Muscle layer of colon (tissue), 2 donors: ENCODE measurements around the gene PSMA3.

Experiments used
- H3K27ac ChIP-seq: one replicate; pipeline ENCODE4 v1.7.0; 2013; ENCODE audit warnings: low read depth, mild to moderate bottlenecking, low read length, moderate library complexity
- H3K27me3 ChIP-seq, 2 donors: one replicate each; pipeline ENCODE4 v1.7.0; 2013; ENCODE audit warnings: low read length in 2 of 2, mild to moderate bottlenecking in 2 of 2; ENCODE audit not compliant: insufficient read depth in 2 of 2, control insufficient read depth in 1 of 2
- H3K36me3 ChIP-seq: one replicate; pipeline ENCODE4 v1.7.0; 2013; ENCODE audit warnings: mild to moderate bottlenecking, low read length; ENCODE audit not compliant: insufficient read depth
- H3K4me1 ChIP-seq: one replicate; pipeline ENCODE4 v1.7.0; 2013; ENCODE audit warnings: mild to moderate bottlenecking, low read length; ENCODE audit not compliant: insufficient read depth
- H3K4me3 ChIP-seq, 2 donors: one replicate each; pipeline ENCODE4 v1.7.0; 2013; ENCODE audit warnings: low read length in 2 of 2, low read depth in 1 of 2, mild to moderate bottlenecking in 1 of 2, moderate library complexity in 1 of 2
- H3K9ac ChIP-seq: one replicate; pipeline ENCODE4 v1.7.0; 2013; ENCODE audit warnings: low read length
- H3K9me3 ChIP-seq: one replicate; pipeline ENCODE4 v1.7.0; 2013; ENCODE audit warnings: mild to moderate bottlenecking, low read length
- donor health status: abdominal sarcoma.
- donor health status: Adenocarcinoma of cecum.

The PSMA3 gene

GRCh38 chr14:58307597-58308316, 63.1 kb downstream of the PSMA3 start:
- H3K36me3 ChIP-seq, result peaks cover 41% of the 10 kb centered on the region
- no peaks in the 10 kb centered on the region for H3K4me1 ChIP-seq
- no peak overlapping the region for H3K9ac ChIP-seq
- no peaks in the 10 kb centered on the region for H3K27me3 ChIP-seq
- no peaks in the 10 kb centered on the region for H3K9me3 ChIP-seq
- H3K4me3 ChIP-seq, result no peak overlapping the region
- no peak overlapping the region for H3K27ac ChIP-seq

DNA sequence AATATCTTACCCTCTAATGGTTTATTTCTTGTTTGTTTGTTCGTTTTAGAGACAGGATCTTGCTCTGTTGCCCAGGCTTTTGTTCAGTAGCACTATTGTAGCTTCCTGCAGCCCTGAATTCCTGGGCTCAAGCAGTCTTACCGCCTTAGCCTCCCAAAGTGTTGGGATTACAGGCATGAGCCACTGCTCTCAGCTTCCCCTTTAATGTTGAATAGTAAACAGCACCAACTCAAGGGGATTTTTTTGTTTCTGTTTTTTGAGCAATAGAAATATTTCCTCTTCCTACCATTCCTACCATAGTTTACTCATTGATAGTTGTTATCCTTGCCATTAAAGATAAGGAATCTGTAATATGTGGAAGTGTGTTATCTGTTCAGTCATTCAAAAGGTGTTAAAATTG, 64.4 kb downstream of the PSMA3 start:
- no peak overlapping the region for H3K4me3 ChIP-seq
- no peaks in the 10 kb centered on the region for H3K27me3 ChIP-seq
- H3K4me1 ChIP-seq, result no peaks in the 10 kb centered on the region
- H3K27ac ChIP-seq, result no peak overlapping the region
- H3K36me3 ChIP-seq, result peaks cover 42% of the 10 kb centered on the region
- no peaks in the 10 kb centered on the region for H3K9me3 ChIP-seq
- no peak overlapping the region for H3K9ac ChIP-seq

DNA sequence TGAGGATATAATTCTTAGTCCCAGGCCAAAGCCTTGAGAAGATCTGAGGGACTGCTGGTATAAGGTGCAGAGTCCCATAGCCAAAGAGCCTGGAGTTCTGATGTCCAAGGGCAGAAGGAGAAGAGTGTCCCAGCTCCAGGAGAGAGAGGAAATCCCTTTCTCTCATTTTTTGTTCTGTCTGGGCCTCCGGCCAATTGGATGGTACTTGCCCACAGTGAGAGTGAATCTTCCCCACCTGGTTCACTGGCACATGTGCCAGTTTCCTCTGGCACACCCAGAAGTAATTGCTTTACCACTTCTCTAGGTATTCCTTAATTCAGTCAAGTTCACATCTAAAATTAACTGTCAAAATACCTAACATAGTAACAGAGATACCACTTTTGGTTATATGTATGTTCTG, 69.1 kb downstream of the PSMA3 start:
- Histone ChIP-seq H3K4me3 (no peak overlapping the region), H3K36me3 (peaks cover 22% of the 10 kb centered on the region), H3K27ac (no peak overlapping the region), H3K9ac (no peak overlapping the region), H3K9me3 (no peaks in the 10 kb centered on the region), H3K4me1 (no peaks in the 10 kb centered on the region), H3K27me3 (no peaks in the 10 kb centered on the region)

GRCh38 chr14:58315606-58316005, 71.0 kb downstream of the PSMA3 start:
- no peak overlapping the region for H3K27ac ChIP-seq
- H3K27me3 ChIP-seq, result no peaks in the 10 kb centered on the region
- H3K4me1 ChIP-seq, result no peaks in the 10 kb centered on the region
- peaks cover 18% of the 10 kb centered on the region for H3K36me3 ChIP-seq
- H3K9ac ChIP-seq, result no peak overlapping the region
- H3K4me3 ChIP-seq, result no peak overlapping the region
- no peaks in the 10 kb centered on the region for H3K9me3 ChIP-seq
